Suprapubic skin (tissue), 4 donors: ENCODE results near the gene PLXDC2.

ENCODE experiments used
- CTCF ChIP-seq, 2 donors: fragments of 200-600 bp in 1 of 2; fragments of 450-650 bp in 1 of 2; sonication (generic) in 1 of 2; IDR thresholded peaks; one replicate each; pipeline ENCODE4 v1.5.1; 2016 to 2019; ENCODE audit warnings: antibody characterized with exemption in 2 of 2, mild to moderate bottlenecking in 1 of 2, moderate library complexity in 1 of 2
- EP300 ChIP-seq: sonication (generic); formaldehyde crosslinking; IDR thresholded peaks from one replicate; pipeline ENCODE4 v1.6.1; 2017; ENCODE audit warnings: antibody characterized with exemption
- POLR2A ChIP-seq, 2 donors: fragments of 450-650 bp; IDR thresholded peaks; one replicate each; pipeline ENCODE4 v1.6.1; 2017; ENCODE audit warnings: antibody characterized with exemption in 2 of 2, mild to moderate bottlenecking in 2 of 2, moderate library complexity in 2 of 2
- POLR2AphosphoS5 ChIP-seq, 3 donors: sonication (generic); formaldehyde crosslinking; IDR thresholded peaks; one replicate each; pipeline ENCODE4 v1.6.1; 2017; ENCODE audit warnings: antibody characterized with exemption in 3 of 3

GRCh38 chr10:20013991-20014750 is 197.9 kb downstream of the PLXDC2 start:
- TF ChIP-seq CTCF (IDR thresholded peaks at IDR 0.05) = no peak
- no peak for TF ChIP-seq POLR2AphosphoS5 (IDR thresholded peaks at IDR 0.05)
- no peak for TF ChIP-seq POLR2A (IDR thresholded peaks at IDR 0.05)
- TF ChIP-seq EP300 = no peak
